AG04449 (cell line): ENCODE results near the gene ARMC2.

Experiments
- CTCF ChIA-PET: fragments of 350-600 bp; formaldehyde crosslinking; extraction: SDS; loops from one replicate; lab custom pipeline; 2021; ENCODE audit warnings: antibody characterized with exemption; lab: Yijun Ruan, JAX
- POLR2A ChIA-PET: fragments of 400-600, 350-600 bp; formaldehyde crosslinking; extraction: SDS; loops from one replicate; lab custom pipeline; 2020; ENCODE audit warnings: antibody characterized with exemption, inconsistent platforms; lab: Yijun Ruan, JAX
- DNase-seq: peaks from one replicate; pipeline ENCODE4 v3.0.0-alpha.2; 2010; ENCODE audit warnings: low read depth, low spot score
- H3K4me3 ChIP-seq: 2 replicates; pipeline ENCODE4 v1.5.1; 2011; ENCODE audit warnings: low read depth, mild to moderate bottlenecking, control low read depth, low read length
- CTCF ChIP-seq: IDR thresholded peaks from one replicate; pipeline ENCODE4 v1.5.1; 2011; ENCODE audit warnings: mild to moderate bottlenecking, moderate library complexity, low read length, control low read depth, inconsistent platforms; ENCODE audit not compliant: insufficient read depth; ENCODE audit errors: missing control alignments

Gene ARMC2

GRCh38 chr6:108837236-108837971 is 10.8 kb upstream of the ARMC2 start:
- H3K4me3 ChIP-seq, result no peak overlapping the region
- no peak for DNase-seq
- ChIA-PET CTCF (interaction anchor here (0.9 to 6.0 kb wide), 12 partner anchors 8 to 296 kb away, joined by 3 to 122 read pairs (median 4); partner anchors contain the start of gene ARMC2), POLR2A (no interaction called here)
- TF ChIP-seq CTCF, result no peak

- ChIA-PET POLR2A (no interaction called here), CTCF (interaction anchor here (0.9 to 6.0 kb wide), 11 partner anchors 8 to 297 kb away, joined by 3 to 122 read pairs (median 4); partner anchors contain the start of gene ARMC2)
- H3K4me3 ChIP-seq, result no peak overlapping the region
- no peak for DNase-seq
- peak; percentile 15 for TF ChIP-seq CTCF
Observed at GRCh38 chr6:108838101-108838717, 10.0 kb upstream of the ARMC2 start.

GRCh38 chr6:108839083-108839642 is 9.1 kb upstream of the ARMC2 start:
- no peak for DNase-seq
- H3K4me3 ChIP-seq, result no peak overlapping the region
- ChIA-PET POLR2A (interaction anchor here (0.6 kb wide), 1 partner anchor 279 kb away, joined by 3 read pairs; no protein-coding TSS in a partner anchor), CTCF (interaction anchor here (1.5 to 6.0 kb wide), 4 partner anchors 7 to 298 kb away, joined by 4 to 122 read pairs (median 36); partner anchors contain the start of gene ARMC2)
- no peak for TF ChIP-seq CTCF

GRCh38 chr6:108840919-108841318 is 7.3 kb upstream of the ARMC2 start:
- no peak for DNase-seq
- ChIA-PET POLR2A (no interaction called here), CTCF (no interaction called here)
- TF ChIP-seq CTCF, result no peak
- no peak overlapping the region for H3K4me3 ChIP-seq

- ChIA-PET CTCF (no interaction called here), POLR2A (no interaction called here)
- DNase-seq, result no peak
- no peak overlapping the region for H3K4me3 ChIP-seq
- no peak for TF ChIP-seq CTCF
Observed at GRCh38 chr6:108841377-108841855, 6.8 kb upstream of the ARMC2 start.

GRCh38 chr6:108844135-108844534 is 4.1 kb upstream of the ARMC2 start:
- ChIA-PET POLR2A (no interaction called here), CTCF (interaction anchor here (0.9 to 5.5 kb wide), 4 partner anchors 7 to 302 kb away, joined by 3 to 64 read pairs (median 9); no protein-coding TSS in a partner anchor)
- DNase-seq, result no peak
- no peak overlapping the region for H3K4me3 ChIP-seq
- no peak for TF ChIP-seq CTCF
